Measurements from ENCODE around the gene OBSCN. TPM values are rescaled to one million over a fixed set of nuclear protein-coding genes. Genes with fewer than 3 reads are reported as not detected.

OBSCN gene
- total RNA-seq, 1 experiment from 2014 or later: 33.3 TPM

DNA sequence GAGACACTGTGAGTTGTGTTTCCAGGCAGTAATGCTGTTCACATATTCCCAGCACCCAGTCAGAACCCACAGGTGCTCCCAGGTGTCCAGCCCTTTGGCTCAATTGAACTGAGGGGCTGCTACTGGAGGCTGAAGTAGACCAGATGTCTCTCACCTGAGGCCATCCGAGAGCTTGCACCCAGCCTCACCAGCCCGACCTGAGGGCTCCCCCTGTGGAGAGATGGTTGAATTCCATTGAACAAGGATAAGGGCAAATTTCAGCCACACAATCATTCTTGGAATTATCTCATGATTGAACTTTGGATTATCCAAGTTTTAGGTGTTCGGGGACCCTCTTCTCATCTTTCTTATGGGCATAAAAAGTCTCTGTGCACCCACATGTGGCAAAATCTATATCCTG, 52.1 kb downstream of the OBSCN start:
- Histone ChIP-seq H4K5ac (ENCODE audit: insufficient read length, low read depth, low read length) (no peak overlapping the region), H3K14ac (ENCODE audit: insufficient read depth, low read length) (no peak overlapping the region), H2BK12ac (ENCODE audit: insufficient read length, low read depth, low read length) (no peak overlapping the region), H3K4ac (ENCODE audit: low read depth, low read length) (no peak overlapping the region), H3K18ac (ENCODE audit: insufficient read length, low read depth, low read length) (no peak overlapping the region), H3K56ac (ENCODE audit: insufficient read length, low read depth, low read length) (no peak overlapping the region), H3K23ac (ENCODE audit: insufficient read length, low read depth, low read length) (no peak overlapping the region), H2BK15ac (ENCODE audit: low read depth, low read length) (no peak overlapping the region), H3K23me2 (ENCODE audit: insufficient read length, low read depth, low read length, poor library complexity, severe bottlenecking) (no peaks in the 10 kb centered on the region), H3K79me2 (ENCODE audit: insufficient read depth, low read length) (no peaks in the 10 kb centered on the region), H4K8ac (replicated peaks; ENCODE audit: insufficient read length, low read depth, low read length) (no peak overlapping the region), H3T11ph (ENCODE audit: low read length) (no peak overlapping the region), H3K4me2 (ENCODE audit: insufficient read depth, insufficient read length, low read length) (no peak overlapping the region), H2BK5ac (ENCODE audit: insufficient read length, low read length) (no peak overlapping the region), H4K20me1 (ENCODE audit: control insufficient read depth, insufficient read depth, insufficient read length) (no peaks in the 10 kb centered on the region), H3K4me1 (ENCODE audit: insufficient read depth, low read length) (no peaks in the 10 kb centered on the region), H4K91ac (ENCODE audit: insufficient read length, low read depth, low read length) (no peak overlapping the region), H2BK120ac (ENCODE audit: low read depth, low read length, poor library complexity, severe bottlenecking) (no peak overlapping the region), H2AFZ (ENCODE audit: low read length) (no peak overlapping the region), H3K9me3 (ENCODE audit: control insufficient read depth, low read depth, low read length) (no peaks in the 10 kb centered on the region), H2BK20ac (ENCODE audit: low read depth, low read length, poor library complexity, severe bottlenecking) (no peak overlapping the region), H3K27me3 (ENCODE audit: insufficient read depth, low read length) (no peaks in the 10 kb centered on the region), H3K79me1 (ENCODE audit: insufficient read depth, low read depth, low read length, poor library complexity, severe bottlenecking) (no peaks in the 10 kb centered on the region), H3K9ac (ENCODE audit: extremely low read depth, insufficient read length, low read length) (no peak overlapping the region), H3K27ac (ENCODE audit: insufficient read length, low read depth, low read length) (no peak overlapping the region), H2AK5ac (ENCODE audit: insufficient read length, low read length) (no peak overlapping the region)
- H3K36me3 Mint-ChIP-seq (ENCODE audit: insufficient read depth in 1 of 3, low read depth in 3 of 3): peaks cover 31 to 37% (median 33%) of the 10 kb centered on the region in 3 experiments
- peaks cover 13 to 16% of the 10 kb centered on the region in 2 experiments; a peak in 4 of 5 replicates for H3K9me3 Mint-ChIP-seq
- no CpG with 5 or more reads among the region's 3 CpGs for WGBS (ENCODE audit: extremely low coverage, insufficient read length, low lambda C conversion rate)
- no peaks in the 10 kb centered on the region for H3K27me3 Mint-ChIP-seq (ENCODE audit: low read depth)
- H3K27ac Mint-ChIP-seq: no peak overlapping the region; a peak in 1 of 7 replicates
- TF ChIP-seq, protein P1, sequence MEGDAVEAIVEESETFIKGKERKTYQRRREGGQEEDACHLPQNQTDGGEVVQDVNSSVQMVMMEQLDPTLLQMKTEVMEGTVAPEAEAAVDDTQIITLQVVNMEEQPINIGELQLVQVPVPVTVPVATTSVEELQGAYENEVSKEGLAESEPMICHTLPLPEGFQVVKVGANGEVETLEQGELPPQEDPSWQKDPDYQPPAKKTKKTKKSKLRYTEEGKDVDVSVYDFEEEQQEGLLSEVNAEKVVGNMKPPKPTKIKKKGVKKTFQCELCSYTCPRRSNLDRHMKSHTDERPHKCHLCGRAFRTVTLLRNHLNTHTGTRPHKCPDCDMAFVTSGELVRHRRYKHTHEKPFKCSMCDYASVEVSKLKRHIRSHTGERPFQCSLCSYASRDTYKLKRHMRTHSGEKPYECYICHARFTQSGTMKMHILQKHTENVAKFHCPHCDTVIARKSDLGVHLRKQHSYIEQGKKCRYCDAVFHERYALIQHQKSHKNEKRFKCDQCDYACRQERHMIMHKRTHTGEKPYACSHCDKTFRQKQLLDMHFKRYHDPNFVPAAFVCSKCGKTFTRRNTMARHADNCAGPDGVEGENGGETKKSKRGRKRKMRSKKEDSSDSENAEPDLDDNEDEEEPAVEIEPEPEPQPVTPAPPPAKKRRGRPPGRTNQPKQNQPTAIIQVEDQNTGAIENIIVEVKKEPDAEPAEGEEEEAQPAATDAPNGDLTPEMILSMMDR (conservative IDR thresholded peaks at IDR 0.05): peak; percentile 63
- DNase-seq: peak; percentile 48
- H3K4me1 Mint-ChIP-seq: peaks cover 0 to 6% of the 10 kb centered on the region in 2 experiments; a peak in 1 of 4 replicates
- no peak overlapping the region for H3K4me3 Mint-ChIP-seq

Data from H9 (cell line).